TTC549 (cell line): ENCODE measurements around the gene PLCB1.
"Not testable (repeated sequence)": the region's sequence is repeated elsewhere in the genome, so short reads cannot be mapped to it uniquely, and the experiment has no call there.

ENCODE experiments used
- FAIRE-seq: peaks from 2 replicates; lab custom pipeline; 2012; peaks lifted over from hg19 to GRCh38; lab: Jason Lieb, UNC

The PLCB1 gene

DNA sequence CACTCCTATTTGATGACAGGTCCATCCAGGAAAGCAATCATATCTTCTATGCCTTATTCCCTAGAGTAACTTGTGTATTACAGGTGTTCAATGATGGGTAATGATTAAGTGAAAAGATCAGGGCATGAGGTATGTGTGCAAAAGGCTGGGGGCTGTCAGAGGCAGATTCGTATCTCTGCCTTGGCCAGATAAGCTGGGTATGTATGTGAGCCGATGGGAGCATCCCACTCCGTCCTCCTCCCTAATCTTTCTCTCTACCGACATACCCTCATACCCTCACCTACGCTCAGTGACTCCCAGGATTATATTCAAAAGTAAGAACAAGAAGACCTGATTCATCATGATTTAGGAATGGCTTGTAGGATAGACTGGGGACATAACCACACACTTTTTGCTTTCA lies 238.7 kb downstream of the PLCB1 start:
- no peak for FAIRE-seq

- FAIRE-seq = no peak
These were observed 240.8 kb downstream of the PLCB1 start for GRCh38 chr20:8372824-8373380.

GRCh38 chr20:8373579-8373978 lies 241.5 kb downstream of the PLCB1 start:
- FAIRE-seq = no peak

DNA sequence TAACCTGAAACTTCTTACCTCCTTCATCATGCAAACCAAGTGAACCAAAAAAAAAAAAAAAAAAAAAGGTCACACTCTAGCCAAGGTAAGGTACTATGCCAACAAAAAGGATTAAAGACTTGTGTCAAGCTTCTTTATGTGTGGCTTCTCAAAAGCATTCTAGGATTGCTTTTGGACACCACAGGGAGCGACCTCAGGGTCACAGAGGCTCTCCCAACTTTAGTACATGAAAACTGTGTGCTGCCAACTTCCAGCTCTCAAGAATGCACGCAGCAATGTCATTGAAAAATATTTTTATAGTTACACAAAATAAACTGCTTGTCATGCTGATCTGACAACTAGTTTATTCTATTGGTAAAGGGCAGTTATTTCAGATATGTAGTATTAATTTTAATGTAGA lies 243.8 kb downstream of the PLCB1 start:
- FAIRE-seq = no peak

DNA sequence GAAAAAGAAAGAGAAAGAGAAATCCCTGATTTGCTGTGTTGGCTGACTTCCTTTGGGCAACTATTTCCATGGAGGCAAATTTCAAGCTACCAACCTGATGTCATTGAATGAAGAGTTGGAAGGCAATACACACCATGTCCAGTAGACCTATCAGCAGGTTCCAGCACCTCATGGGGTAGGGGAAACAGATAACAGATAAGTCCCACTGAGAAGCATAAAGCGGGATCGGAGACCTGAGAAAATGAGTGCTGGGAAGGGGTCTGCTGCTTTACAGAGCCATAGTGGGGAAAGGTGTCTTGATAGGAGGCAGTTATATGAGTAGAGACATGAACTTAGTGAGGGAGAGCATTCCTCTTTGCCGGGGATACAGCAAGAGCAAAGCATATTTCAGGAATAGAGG lies 244.9 kb downstream of the PLCB1 start:
- no peak for FAIRE-seq

GRCh38 chr20:8379125-8379524 lies 247.1 kb downstream of the PLCB1 start:
- FAIRE-seq = not testable (repeated sequence)

- no peak for FAIRE-seq
These were observed 253.2 kb downstream of the PLCB1 start for GRCh38 chr20:8385247-8385646.

DNA sequence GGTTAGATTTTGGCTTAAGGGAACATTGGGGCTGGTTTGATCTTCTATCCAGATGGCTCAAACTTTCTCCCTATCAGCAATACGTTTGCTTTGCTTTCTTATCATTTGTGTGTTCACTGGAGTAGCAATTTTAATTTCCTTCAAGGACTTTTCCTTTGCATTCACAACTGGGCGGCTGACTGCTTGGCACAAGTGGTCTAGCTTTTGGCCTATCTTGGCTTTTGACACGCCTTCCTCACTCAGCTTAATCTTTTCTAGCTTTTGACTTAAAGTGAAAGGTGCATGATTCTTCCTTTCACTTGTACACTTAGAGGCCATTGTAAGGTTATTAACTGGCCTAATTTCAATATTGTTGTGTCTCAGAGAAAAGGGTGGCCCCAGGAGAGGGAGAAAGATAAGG lies 254.9 kb downstream of the PLCB1 start:
- no peak for FAIRE-seq

DNA sequence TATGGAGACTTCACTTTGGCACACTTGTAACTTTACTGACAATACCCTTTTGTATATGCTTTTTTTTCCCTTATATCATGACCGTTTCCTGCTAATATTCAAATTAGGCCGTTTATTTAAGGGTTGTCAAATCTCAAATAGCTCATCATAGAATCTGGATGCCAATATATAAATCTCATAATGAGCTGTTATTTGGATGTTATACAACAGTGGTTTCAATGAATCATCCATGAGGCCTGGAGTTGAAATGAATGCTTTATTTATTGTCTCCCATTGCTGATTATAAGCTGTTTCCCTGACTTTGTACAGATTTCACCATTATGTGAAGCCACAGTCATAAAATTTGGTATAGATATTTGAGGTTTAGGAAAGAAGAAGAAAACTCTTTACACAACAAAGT lies 256.1 kb downstream of the PLCB1 start:
- FAIRE-seq = no peak

GRCh38 chr20:8388707-8389106 lies 256.6 kb downstream of the PLCB1 start:
- no peak for FAIRE-seq

- FAIRE-seq = no peak
These were observed 257.4 kb downstream of the PLCB1 start for GRCh38 chr20:8389381-8390036.

DNA sequence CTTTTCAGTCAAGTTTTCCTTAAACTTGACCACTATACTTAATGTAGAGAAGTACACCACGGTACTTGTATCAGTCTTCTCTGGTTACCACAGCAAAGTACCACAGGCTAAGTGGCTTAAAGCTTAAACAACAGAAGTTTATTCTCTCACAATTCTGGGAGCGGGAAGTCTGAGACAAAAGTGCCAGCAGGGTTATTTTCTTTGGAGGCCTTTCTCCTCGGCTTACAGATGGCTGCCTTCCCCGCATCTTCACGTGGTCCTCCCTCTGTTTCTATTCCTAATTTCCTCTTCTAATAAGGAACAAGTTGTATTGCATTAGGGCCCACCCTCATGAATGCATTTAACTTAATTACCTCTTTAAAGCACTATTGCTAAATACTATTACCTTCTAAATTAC lies 258.0 kb downstream of the PLCB1 start:
- no peak for FAIRE-seq

DNA sequence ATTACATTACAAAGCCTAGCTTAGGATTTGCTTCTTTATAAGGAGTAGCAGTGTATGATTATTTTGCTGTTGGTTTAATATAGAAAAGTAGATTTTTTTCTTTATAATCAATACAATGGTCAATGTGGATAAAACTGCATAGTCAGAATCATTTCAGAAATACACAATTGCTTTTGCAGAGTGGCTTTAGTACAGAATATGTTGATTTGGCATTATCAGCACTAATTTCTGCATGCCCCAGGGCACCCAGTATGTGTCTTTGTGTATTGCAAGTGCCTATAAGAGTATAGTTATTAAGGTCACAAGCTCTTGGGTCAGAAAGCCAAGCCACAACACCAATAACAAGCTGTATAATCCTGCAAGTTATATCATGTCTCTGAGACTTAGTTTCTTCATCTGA lies 258.4 kb downstream of the PLCB1 start:
- FAIRE-seq = no peak

DNA sequence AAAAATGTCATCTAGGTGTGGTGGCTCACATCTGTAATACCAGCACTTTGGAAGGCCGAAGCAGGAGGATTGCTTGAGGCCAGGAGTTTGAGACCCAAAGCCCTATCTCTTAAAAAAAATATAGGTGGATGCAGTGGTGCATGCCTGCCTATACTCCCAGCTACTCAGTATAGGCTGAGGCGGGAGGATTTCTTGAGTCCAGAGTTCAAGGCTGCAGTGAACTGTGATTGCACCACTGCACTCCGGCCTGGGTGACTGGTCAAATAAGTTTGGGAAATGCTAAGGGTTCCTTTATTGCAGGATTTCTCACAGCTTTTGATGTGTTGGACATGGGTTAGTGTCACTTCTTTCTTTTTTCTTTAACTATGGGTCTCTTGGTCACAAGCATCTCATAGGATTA lies 261.3 kb downstream of the PLCB1 start:
- no peak for FAIRE-seq

GRCh38 chr20:8394308-8394945 lies 262.4 kb downstream of the PLCB1 start:
- no peak for FAIRE-seq

GRCh38 chr20:8395956-8396355 lies 263.9 kb downstream of the PLCB1 start:
- FAIRE-seq = no peak

- no peak for FAIRE-seq
These were observed 266.4 kb downstream of the PLCB1 start for GRCh38 chr20:8398263-8399051.

GRCh38 chr20:8399947-8400346 lies 267.9 kb downstream of the PLCB1 start:
- no peak for FAIRE-seq

GRCh38 chr20:8400486-8400885 lies 268.4 kb downstream of the PLCB1 start:
- FAIRE-seq = no peak

GRCh38 chr20:8401556-8401955 lies 269.5 kb downstream of the PLCB1 start:
- no peak for FAIRE-seq

- FAIRE-seq = no peak
These were observed 270.7 kb downstream of the PLCB1 start for GRCh38 chr20:8402798-8403197.

DNA sequence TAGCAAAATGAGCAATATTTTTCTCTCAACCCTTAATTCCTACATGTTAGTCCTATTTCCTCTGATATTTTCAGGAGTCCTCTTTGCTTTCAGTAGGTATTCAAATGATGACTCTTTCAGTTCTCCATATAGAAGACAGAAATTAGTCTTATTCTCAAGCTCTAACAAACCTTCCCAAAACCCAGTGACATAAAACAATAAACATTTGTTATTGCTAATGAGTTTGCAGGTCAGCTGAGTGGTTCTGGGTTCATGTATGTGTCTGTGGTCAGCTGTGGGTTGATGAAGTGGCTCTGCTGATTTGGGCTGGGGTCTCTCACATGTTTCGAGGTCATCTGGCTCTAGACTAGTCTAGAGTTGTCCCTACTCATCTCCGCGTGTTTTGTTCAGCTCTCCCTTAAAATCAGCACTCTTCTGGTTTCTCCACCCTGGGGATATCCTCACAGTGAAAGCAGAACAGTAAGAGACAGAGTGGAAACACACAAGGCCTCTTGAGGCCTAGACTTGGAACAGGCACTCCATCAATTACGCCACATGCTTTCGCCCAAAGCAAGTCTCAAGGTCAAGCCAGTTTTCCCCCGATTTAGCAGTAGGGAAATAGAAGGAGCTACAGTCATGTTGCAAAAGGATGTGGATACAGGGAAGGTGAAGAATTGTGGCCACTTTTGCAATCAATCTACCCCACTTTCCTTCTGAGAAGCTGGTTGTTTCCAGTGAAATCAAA lies 273.0 kb downstream of the PLCB1 start:
- no peak for FAIRE-seq

GRCh38 chr20:8406391-8406790 lies 274.3 kb downstream of the PLCB1 start:
- no peak for FAIRE-seq
